DOHH2 (cell line): ENCODE measurements around the gene TAF3.

Experiments used
- CTCF ChIP-seq: fragments of 200-600 bp; sonication (generic); IDR thresholded peaks from one replicate; pipeline ENCODE4 v1.5.1; 2014; ENCODE audit warnings: antibody characterized with exemption, mild to moderate bottlenecking, low read depth, low read length; ENCODE audit not compliant: poor library complexity, severe bottlenecking
- EZH2phosphoT487 ChIP-seq: fragments of 200-600 bp; sonication (generic); IDR thresholded peaks from 2 replicates; pipeline ENCODE4 v1.6.1; 2017; ENCODE audit warnings: borderline replicate concordance, mild to moderate bottlenecking, antibody characterized with exemption, low read length, moderate library complexity, mixed read lengths

DNA sequence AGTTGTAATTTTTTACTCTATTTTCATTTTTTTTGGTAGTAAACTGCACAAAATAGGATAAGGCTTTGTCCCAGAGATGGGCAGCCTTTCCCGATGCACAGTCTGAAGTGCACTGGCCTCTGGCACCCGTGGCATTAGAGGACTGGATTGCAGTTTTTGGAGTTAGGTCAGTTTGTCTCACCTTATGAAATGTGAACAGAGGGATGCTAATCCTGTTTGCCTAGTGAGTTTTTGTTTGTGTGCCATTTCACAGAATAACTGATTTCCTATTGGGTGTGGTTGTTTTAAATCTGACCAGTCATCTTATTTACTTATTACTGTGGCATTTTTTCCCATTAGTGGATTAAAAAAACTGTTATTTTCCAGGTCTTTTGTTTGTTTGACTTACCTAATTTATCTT, 126.7 kb downstream of the TAF3 start:
- TF ChIP-seq CTCF (no peak), EZH2phosphoT487 (no peak)
